Left forelimb (tissue), 1 donor: ENCODE measurements around the gene SRA1.
A peak's percentile ranks its signal among the peaks of the same experiment; 100 is the strongest.

Source experiments
- DNase-seq: peaks from one replicate; pipeline ENCODE4 v3.0.0-alpha.2; 2018; ENCODE audit warnings: low spot score

SRA1 gene

GRCh38 chr5:140570488-140570887 is 13.2 kb upstream of the SRA1 start:
- no peak for DNase-seq

- DNase-seq: no peak
Observed at GRCh38 chr5:140570058-140570457, 12.8 kb upstream of the SRA1 start.

- no peak for DNase-seq
Observed at GRCh38 chr5:140569197-140569596, 11.9 kb upstream of the SRA1 start.

GRCh38 chr5:140568443-140569063 is 11.3 kb upstream of the SRA1 start:
- DNase-seq: no peak

GRCh38 chr5:140567871-140568270 is 10.6 kb upstream of the SRA1 start:
- DNase-seq: no peak

GRCh38 chr5:140567136-140567818 is 10.0 kb upstream of the SRA1 start:
- no peak for DNase-seq

GRCh38 chr5:140566665-140567064 is 9.4 kb upstream of the SRA1 start:
- DNase-seq: no peak

GRCh38 chr5:140565780-140566095 is 8.5 kb upstream of the SRA1 start:
- no peak for DNase-seq

- no peak for DNase-seq
Observed at GRCh38 chr5:140565024-140565779, 7.9 kb upstream of the SRA1 start.

- peak; percentile 97 for DNase-seq
Observed at GRCh38 chr5:140564196-140565023, 7.1 kb upstream of the SRA1 start, which contains the start of the genes APBB3 and SLC35A4. Gene APBB3, minus strand, starts transcription at chr5:140564598. Its CDS starts 353 bp downstream, at chr5:140564245. Gene SLC35A4, plus strand, starts transcription at chr5:140564828. Its CDS starts 2,342 bp downstream, at chr5:140567170.

- DNase-seq: no peak
Observed at GRCh38 chr5:140563596-140563995, 6.3 kb upstream of the SRA1 start.

- no peak for DNase-seq
Observed at GRCh38 chr5:140561753-140562523, 4.7 kb upstream of the SRA1 start.

GRCh38 chr5:140560227-140560626 is 3.0 kb upstream of the SRA1 start:
- DNase-seq: no peak

- DNase-seq: no peak
Observed at GRCh38 chr5:140558542-140558941, 1.3 kb upstream of the SRA1 start.

GRCh38 chr5:140557965-140558364 is 692 bp upstream of the SRA1 start:
- DNase-seq: no peak

GRCh38 chr5:140556438-140556837 is 835 bp downstream of the SRA1 start:
- no peak for DNase-seq

- no peak for DNase-seq
Observed at GRCh38 chr5:140555747-140556312, 1.4 kb downstream of the SRA1 start.

GRCh38 chr5:140554454-140554853 is 2.8 kb downstream of the SRA1 start:
- no peak for DNase-seq

- no peak for DNase-seq
Observed at GRCh38 chr5:140553657-140554056, 3.6 kb downstream of the SRA1 start.

GRCh38 chr5:140551872-140552271 is 5.4 kb downstream of the SRA1 start:
- no peak for DNase-seq
